Measurements from ENCODE around the gene CTTNBP2. TPM values are rescaled to one million over a fixed set of nuclear protein-coding genes. Genes with fewer than 3 reads are reported as not detected.

CTTNBP2 gene
- total RNA-seq, 1 donor from 2014 or later, result 2.9 TPM

- DNase-seq (ENCODE audit: low spot score), result no peak
- no peaks in the 10 kb centered on the region for H3K9me3 Mint-ChIP-seq (ENCODE audit: low read depth)
- H3K4me3 Mint-ChIP-seq (ENCODE audit: unreplicated experiment), result no peak overlapping the region
- no peak for TF ChIP-seq CTCF (IDR thresholded peaks at IDR 0.05)
- no peaks in the 10 kb centered on the region for H3K4me1 Mint-ChIP-seq (ENCODE audit: low read depth)
- no peaks in the 10 kb centered on the region for H3K36me3 Mint-ChIP-seq (ENCODE audit: low read depth)
- H3K27me3 Mint-ChIP-seq (ENCODE audit: low read depth), result peaks cover 3% of the 10 kb centered on the region
- H3K27ac Mint-ChIP-seq (ENCODE audit: unreplicated experiment), result no peak overlapping the region
Measured at GRCh38 chr7:117894037-117894436, 20.8 kb upstream of the CTTNBP2 start.

GRCh38 chr7:117892821-117893220 lies 19.6 kb upstream of the CTTNBP2 start:
- H3K27me3 Mint-ChIP-seq (ENCODE audit: low read depth), result no peaks in the 10 kb centered on the region
- H3K4me1 Mint-ChIP-seq (ENCODE audit: low read depth), result no peaks in the 10 kb centered on the region
- H3K27ac Mint-ChIP-seq (ENCODE audit: unreplicated experiment), result no peak overlapping the region
- H3K36me3 Mint-ChIP-seq (ENCODE audit: low read depth), result no peaks in the 10 kb centered on the region
- no peak for DNase-seq (ENCODE audit: low spot score)
- TF ChIP-seq CTCF (IDR thresholded peaks at IDR 0.05), result no peak
- H3K9me3 Mint-ChIP-seq (ENCODE audit: low read depth), result no peaks in the 10 kb centered on the region
- H3K4me3 Mint-ChIP-seq (ENCODE audit: unreplicated experiment), result no peak overlapping the region

GRCh38 chr7:117889611-117890010 lies 16.4 kb upstream of the CTTNBP2 start:
- H3K27me3 Mint-ChIP-seq (ENCODE audit: low read depth), result peaks cover 3% of the 10 kb centered on the region
- H3K9me3 Mint-ChIP-seq (ENCODE audit: low read depth), result no peaks in the 10 kb centered on the region
- DNase-seq (ENCODE audit: low spot score), result no peak
- H3K4me1 Mint-ChIP-seq (ENCODE audit: low read depth), result no peaks in the 10 kb centered on the region
- no peaks in the 10 kb centered on the region for H3K36me3 Mint-ChIP-seq (ENCODE audit: low read depth)
- no peak overlapping the region for H3K27ac Mint-ChIP-seq (ENCODE audit: unreplicated experiment)
- no peak for TF ChIP-seq CTCF (IDR thresholded peaks at IDR 0.05)
- no peak overlapping the region for H3K4me3 Mint-ChIP-seq (ENCODE audit: unreplicated experiment)

- no peak overlapping the region for H3K4me3 Mint-ChIP-seq (ENCODE audit: unreplicated experiment)
- DNase-seq (ENCODE audit: low spot score), result no peak
- H3K4me1 Mint-ChIP-seq (ENCODE audit: low read depth), result no peaks in the 10 kb centered on the region
- H3K36me3 Mint-ChIP-seq (ENCODE audit: low read depth), result no peaks in the 10 kb centered on the region
- no peak overlapping the region for H3K27ac Mint-ChIP-seq (ENCODE audit: unreplicated experiment)
- peaks cover 3% of the 10 kb centered on the region for H3K27me3 Mint-ChIP-seq (ENCODE audit: low read depth)
- H3K9me3 Mint-ChIP-seq (ENCODE audit: low read depth), result no peaks in the 10 kb centered on the region
- TF ChIP-seq CTCF (IDR thresholded peaks at IDR 0.05), result no peak
Measured at GRCh38 chr7:117888627-117889026, 15.4 kb upstream of the CTTNBP2 start.

- Mint-ChIP-seq H3K27me3 (ENCODE audit: low read depth) (peaks cover 3% of the 10 kb centered on the region), H3K9me3 (ENCODE audit: low read depth) (no peaks in the 10 kb centered on the region), H3K27ac (ENCODE audit: unreplicated experiment) (no peak overlapping the region), H3K4me3 (ENCODE audit: unreplicated experiment) (no peak overlapping the region), H3K36me3 (ENCODE audit: low read depth) (no peaks in the 10 kb centered on the region), H3K4me1 (ENCODE audit: low read depth) (no peaks in the 10 kb centered on the region)
- no peak for DNase-seq (ENCODE audit: low spot score)
- TF ChIP-seq CTCF (IDR thresholded peaks at IDR 0.05), result no peak
Measured at GRCh38 chr7:117882594-117882993, 9.4 kb upstream of the CTTNBP2 start.
